ENCODE measurements around the gene FERMT2.
"Not testable (repeated sequence)": the region's sequence is repeated elsewhere in the genome, so short reads cannot be mapped to it uniquely, and the experiment has no call there.

The FERMT2 gene

GRCh38 chr14:52934762-52935161 lies 16.1 kb downstream of the FERMT2 start:
- TF ChIP-seq CTCF (IDR thresholded peaks at IDR 0.05; ENCODE audit: low read depth, low read length), result no peak
- DNase-seq (ENCODE audit: low read depth in 2 of 2), result no peak

GRCh38 chr14:52929192-52929807 lies 21.6 kb downstream of the FERMT2 start:
- TF ChIP-seq CTCF (IDR thresholded peaks at IDR 0.05; ENCODE audit: low read depth, low read length), result no peak
- no peak overlapping the region for H3K4me3 ChIP-seq (replicated peaks in 1 of 2; ENCODE audit: low read depth in 2 of 2, low read length in 2 of 2)
- DNase-seq (ENCODE audit: low read depth in 2 of 2), result no peak

More at GRCh38 chr14:52934762-52935161, 16.1 kb downstream of the FERMT2 start:
- no peak overlapping the region for H3K4me3 ChIP-seq (replicated peaks in 1 of 2; ENCODE audit: low read depth in 2 of 2, low read length in 2 of 2)

GRCh38 chr14:52926953-52927352 lies 23.9 kb downstream of the FERMT2 start:
- TF ChIP-seq CTCF (IDR thresholded peaks at IDR 0.05; ENCODE audit: low read depth, low read length), result no peak
- peak; percentile 51 to 79 for DNase-seq (ENCODE audit: low read depth in 2 of 2)
- no peak overlapping the region for H3K4me3 ChIP-seq (replicated peaks in 1 of 2; ENCODE audit: low read depth in 2 of 2, low read length in 2 of 2)

GRCh38 chr14:52923902-52924575 lies 26.8 kb downstream of the FERMT2 start:
- DNase-seq (ENCODE audit: low read depth in 2 of 2), result no peak
- TF ChIP-seq CTCF (IDR thresholded peaks at IDR 0.05; ENCODE audit: low read depth, low read length), result no peak
- no peak overlapping the region for H3K4me3 ChIP-seq (replicated peaks in 1 of 2; ENCODE audit: low read depth in 2 of 2, low read length in 2 of 2)

- H3K4me3 ChIP-seq (replicated peaks in 1 of 2; ENCODE audit: low read depth in 2 of 2, low read length in 2 of 2), result no peak overlapping the region
- DNase-seq (ENCODE audit: low read depth in 2 of 2), result peak; percentile 51 to 74
- no peak for TF ChIP-seq CTCF (IDR thresholded peaks at IDR 0.05; ENCODE audit: low read depth, low read length)
These were observed 28.2 kb downstream of the FERMT2 start for GRCh38 chr14:52922656-52923055.

- no peak overlapping the region for H3K4me3 ChIP-seq (replicated peaks in 1 of 2; ENCODE audit: low read depth in 2 of 2, low read length in 2 of 2)
- no peak for TF ChIP-seq CTCF (IDR thresholded peaks at IDR 0.05; ENCODE audit: low read depth, low read length)
- no peak for DNase-seq (ENCODE audit: low read depth in 2 of 2)
These were observed 28.8 kb downstream of the FERMT2 start for GRCh38 chr14:52922059-52922458.

GRCh38 chr14:52920411-52920810 lies 30.4 kb downstream of the FERMT2 start:
- H3K4me3 ChIP-seq (replicated peaks in 1 of 2; ENCODE audit: low read depth in 2 of 2, low read length in 2 of 2); DNase-seq (ENCODE audit: low read depth in 2 of 2): not testable (repeated sequence)
